ENCODE data around the gene NOL4.

NOL4 gene

DNA sequence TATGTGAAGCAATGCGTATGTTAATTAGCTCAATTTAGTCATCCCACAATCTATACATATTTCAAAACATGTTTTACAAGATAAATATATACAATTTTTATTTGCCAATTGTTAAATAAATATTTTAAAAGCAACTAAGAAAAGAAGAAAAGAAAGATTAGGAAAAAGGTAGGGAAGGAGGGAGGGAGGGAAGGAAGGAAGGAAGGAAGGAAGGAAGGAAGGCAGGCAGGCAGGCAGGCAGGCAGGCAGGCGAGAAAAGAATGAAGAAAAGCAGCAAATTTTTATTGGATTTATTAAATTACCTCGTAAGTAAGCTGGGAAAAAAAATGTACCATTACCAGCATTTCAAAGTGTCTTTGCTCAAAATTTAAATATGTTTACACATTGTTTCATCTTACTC, 30.5 kb downstream of the NOL4 start:
- DNase-seq (ENCODE audit: low read depth): no peak

DNA sequence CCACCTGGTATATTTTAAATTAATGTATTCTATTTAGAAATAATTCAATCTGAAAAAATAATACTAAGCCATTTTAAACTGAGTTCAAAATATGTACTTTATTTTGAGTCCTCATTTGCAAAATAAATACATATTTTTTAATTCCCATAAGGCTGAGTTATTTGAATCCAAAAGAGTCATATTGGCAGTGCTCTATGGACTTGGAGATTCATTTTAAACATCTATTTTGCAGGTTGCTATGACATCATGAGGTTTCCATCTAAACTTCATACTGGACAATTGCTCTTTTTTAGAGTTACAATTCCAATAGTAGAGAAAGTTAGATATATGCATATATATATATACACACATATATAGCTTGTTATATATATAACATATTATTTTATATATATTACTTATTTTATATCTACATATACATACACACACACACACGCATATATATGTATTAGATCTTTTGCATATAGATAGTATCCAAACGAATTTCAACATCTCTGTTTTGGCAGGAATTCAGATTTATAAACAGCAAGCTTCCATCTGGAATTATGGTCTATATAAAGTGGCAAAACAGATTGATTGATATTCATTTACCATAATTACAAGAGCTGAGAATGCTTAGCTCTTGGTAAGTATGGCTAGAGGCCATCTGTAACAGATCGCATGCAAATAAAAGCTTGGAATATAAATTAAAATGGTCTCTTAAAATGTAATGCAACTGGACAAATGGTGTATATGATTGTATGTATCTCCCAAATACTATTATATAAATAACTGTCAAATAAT, 34.9 kb downstream of the NOL4 start:
- DNase-seq (ENCODE audit: low read depth): no peak

Measured in HS-5 (cell line).